GM19438 (cell line): ENCODE data around the gene KCND3.

Source experiments
- ATAC-seq: cut with Tn5 transposase; IDR thresholded peaks from one replicate; pipeline ENCODE4 v1.9.1; 2021; ENCODE audit warnings: low read depth; ENCODE audit not compliant: unreplicated experiment

Gene KCND3

DNA sequence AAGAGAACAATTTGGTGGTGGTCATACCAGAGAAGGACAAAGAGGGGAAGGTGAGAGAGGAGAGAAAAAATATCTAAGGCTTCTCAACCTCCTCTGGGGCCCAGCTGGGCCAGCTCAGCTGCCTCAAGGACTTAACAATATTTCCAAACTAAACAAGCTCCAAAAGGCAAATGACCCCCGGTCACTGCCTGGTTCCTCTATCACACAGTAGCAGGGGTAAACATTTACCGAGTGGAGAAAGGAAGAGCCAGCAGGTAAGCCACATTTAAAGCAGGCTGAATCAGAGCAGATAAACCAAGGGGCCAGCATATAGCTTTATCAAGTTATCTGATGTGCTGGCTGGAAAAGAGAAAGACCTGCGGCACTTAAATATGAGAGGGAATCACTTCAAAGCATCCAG, 102.1 kb downstream of the KCND3 start:
- no peak for ATAC-seq

GRCh38 chr1:111886741-111887140, 102.7 kb downstream of the KCND3 start:
- ATAC-seq = no peak

GRCh38 chr1:111884772-111885443, 104.6 kb downstream of the KCND3 start:
- no peak for ATAC-seq

DNA sequence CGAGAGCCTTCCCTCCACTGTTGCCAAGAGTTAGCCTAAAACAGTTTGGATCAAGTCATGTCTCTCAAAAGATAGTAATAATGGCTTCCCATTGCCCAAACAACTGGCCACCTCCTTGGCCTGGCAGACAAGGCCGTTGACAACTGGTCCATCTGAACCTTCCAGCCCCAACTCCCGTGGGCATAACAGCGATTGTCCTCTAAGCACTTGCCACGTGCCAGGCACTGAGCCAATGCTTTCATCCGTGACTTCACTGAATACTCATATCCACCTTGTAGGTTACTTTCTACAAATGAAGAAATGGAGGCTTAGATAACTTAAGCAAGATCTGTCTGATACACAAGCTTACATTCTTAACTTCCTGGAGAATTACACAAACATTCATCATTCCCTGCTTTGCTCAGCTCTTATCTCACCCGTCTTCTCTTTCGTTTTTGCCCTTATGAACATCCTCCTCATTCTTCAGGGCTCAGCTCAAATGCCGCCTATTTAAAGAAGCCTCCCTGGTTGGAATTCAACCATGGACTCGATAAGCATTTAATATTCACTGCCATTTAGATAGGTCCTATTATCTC, 106.4 kb downstream of the KCND3 start:
- ATAC-seq = no peak

DNA sequence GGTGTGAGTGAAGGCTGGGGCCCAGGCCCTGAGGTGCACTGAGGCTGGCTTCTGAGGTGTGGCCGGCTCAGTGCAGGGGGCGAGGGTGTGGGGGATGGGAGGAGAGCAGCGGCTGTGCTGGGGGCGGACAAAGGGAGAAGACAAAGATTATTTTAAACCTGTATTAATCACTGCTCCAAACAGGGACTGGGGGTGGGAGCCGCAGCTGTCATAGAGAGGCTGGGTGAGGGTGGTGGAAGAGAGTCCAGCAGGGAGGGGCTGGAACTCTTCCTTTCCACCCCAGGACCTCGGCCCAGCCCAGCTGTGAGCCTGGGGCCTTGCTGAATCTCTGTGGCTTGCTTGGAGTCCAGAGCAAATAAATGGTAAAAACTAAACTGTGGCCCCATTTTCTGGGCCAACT, 106.9 kb downstream of the KCND3 start:
- no peak for ATAC-seq

DNA sequence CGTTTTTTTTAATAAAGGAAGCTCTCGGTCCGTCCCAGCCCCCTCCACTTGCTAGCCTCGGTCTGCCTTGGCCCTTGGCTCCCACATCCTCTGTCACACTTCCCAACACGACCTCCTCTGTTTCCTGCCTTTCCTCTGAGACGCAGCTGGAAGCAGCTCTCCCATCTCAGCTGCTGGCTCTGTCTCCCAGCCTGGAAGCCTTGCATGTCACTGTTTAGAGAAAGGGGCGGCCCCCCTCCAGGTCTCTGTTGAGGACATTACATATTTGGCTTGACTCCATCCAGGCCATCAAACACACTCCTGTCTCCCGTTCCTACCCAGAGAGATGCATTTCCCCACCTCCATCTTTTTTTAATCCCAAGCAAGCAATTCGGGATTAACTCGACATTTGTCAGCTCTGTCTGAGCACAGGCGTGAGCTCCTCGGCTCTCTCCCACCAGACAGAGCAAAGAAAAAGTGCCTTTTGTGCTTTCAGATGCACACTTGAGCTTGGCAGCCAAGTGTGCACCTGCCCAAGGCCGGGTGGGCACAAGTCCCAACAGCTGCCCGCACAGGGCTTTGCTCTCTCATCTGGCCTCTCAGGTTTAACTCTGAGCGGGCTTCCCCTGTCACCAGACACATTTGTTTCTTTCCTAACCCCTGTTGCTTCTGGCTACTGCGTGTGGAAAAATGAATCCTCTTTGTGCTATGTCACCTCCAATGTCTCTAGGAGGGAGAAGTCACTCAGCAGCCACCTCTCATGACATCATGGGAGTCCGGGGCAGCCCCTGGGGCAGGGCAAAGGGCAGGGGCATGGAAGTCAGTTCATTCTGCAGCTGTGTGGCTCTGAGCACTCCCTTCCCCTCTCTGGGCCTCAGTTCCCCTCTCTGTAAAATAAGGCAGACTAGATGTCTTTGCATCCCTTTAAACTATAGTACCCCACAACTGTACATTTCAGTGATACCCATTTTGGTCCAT, 108.3 kb downstream of the KCND3 start:
- ATAC-seq = no peak

- no peak for ATAC-seq
These were observed 110.4 kb downstream of the KCND3 start for GRCh38 chr1:111879081-111879480.

DNA sequence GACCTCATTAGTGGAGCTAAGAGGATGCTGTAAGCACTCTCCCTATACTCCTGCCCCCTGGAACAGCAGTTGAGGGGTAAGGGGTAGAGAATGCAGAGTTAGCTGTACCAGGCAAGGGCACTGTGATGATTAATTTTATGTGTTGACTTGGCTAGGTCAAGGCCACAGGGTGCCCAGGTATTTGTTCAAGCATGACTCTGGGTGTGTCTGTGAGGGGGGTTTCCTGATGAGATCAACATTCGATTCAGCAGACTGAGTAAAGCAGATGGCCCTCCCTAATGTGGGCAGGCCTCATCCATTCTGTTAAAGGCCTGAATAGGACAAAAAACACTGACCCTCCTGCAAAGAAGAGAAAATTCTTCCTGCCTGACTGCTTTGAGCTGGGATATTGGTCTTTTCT, 110.8 kb downstream of the KCND3 start:
- no peak for ATAC-seq

- no peak for ATAC-seq
These were observed 111.4 kb downstream of the KCND3 start for GRCh38 chr1:111878091-111878490.

- ATAC-seq = no peak
These were observed 112.8 kb downstream of the KCND3 start for GRCh38 chr1:111876631-111877030.

GRCh38 chr1:111875640-111876039, 113.8 kb downstream of the KCND3 start:
- no peak for ATAC-seq

- no peak for ATAC-seq
These were observed 115.9 kb downstream of the KCND3 start for GRCh38 chr1:111873460-111874030.

- no peak for ATAC-seq
These were observed 119.3 kb downstream of the KCND3 start for GRCh38 chr1:111870181-111870580.

- ATAC-seq = no peak
These were observed 121.5 kb downstream of the KCND3 start for GRCh38 chr1:111867868-111868440.

DNA sequence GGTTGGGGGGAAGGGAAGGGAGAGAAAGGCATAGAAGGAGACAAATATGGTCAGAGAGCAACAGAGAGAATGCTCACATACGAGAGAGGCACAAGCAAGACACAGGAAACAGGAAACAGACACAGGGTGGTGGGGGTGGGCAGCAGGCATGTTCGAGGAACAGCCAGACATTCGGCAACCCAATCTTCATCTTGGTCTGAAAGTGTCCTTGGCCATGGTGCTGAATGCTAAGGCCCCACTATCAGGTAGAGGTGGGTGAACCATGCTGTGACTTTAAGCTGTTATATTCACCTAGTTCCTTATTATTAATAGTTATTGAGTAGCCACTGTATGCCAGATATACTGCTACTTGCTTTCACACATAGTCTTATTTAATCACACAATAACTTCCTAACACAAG, 124.6 kb downstream of the KCND3 start:
- no peak for ATAC-seq

DNA sequence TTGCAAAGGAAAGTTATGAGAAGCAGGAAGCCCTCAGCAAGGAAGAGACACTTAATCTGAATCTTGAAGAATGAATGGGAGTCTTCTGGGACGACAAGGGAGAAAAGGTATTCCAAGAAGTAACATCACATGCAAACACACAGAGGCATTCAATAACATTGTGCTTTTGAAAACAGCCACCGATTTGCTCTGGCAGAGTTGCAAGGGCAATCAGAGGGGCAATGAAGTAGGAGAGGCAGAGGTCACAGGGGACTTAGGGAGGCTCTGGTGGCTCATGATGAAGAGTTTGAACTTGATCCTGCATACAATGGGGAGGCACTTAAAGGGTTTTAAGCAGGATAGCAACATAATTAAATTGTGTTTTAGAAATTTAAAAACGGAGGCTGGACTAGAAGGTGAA, 126.1 kb downstream of the KCND3 start:
- ATAC-seq = no peak

GRCh38 chr1:111862599-111862998, 126.9 kb downstream of the KCND3 start:
- no peak for ATAC-seq

- no peak for ATAC-seq
These were observed 127.9 kb downstream of the KCND3 start for GRCh38 chr1:111861523-111861922.

GRCh38 chr1:111857194-111857651, 132.2 kb downstream of the KCND3 start:
- ATAC-seq = no peak

GRCh38 chr1:111856411-111857185, 132.9 kb downstream of the KCND3 start:
- ATAC-seq = no peak
